Lung (tissue), 12 donors: ENCODE results near the gene VTA1. TPM values are rescaled to one million over a fixed set of nuclear protein-coding genes. Genes with fewer than 3 reads are reported as not detected.

Experiments
- ATAC-seq: fragments of 200-7000 bp; cut with Tn5 transposase; one replicate; pipeline ENCODE4 v1.9.1; 2020; ENCODE audit warnings: moderate number of reproducible peaks; ENCODE audit not compliant: insufficient read depth, low FRiP score
- DNase-seq, 3 donors: peaks; one replicate each; pipeline ENCODE4 v3.0.0-alpha.2; 2013 to 2017
- H3K27ac ChIP-seq, 2 donors: one replicate each; pipeline ENCODE4 v1.5.1; 2013; ENCODE audit warnings: mild to moderate bottlenecking in 2 of 2, moderate library complexity in 2 of 2, control low read depth in 1 of 2, inconsistent platforms in 1 of 2, low read depth in 1 of 2, low read length in 1 of 2
- H3K27me3 ChIP-seq, 3 donors: one replicate each; pipeline ENCODE4 v1.5.1; 2013; ENCODE audit warnings: low read length in 2 of 3; ENCODE audit not compliant: control insufficient read depth in 3 of 3, insufficient read depth in 3 of 3
- H3K36me3 ChIP-seq, 4 donors: one replicate each; pipeline ENCODE4 v1.5.1; 2013; ENCODE audit warnings: low read length in 4 of 4, mild to moderate bottlenecking in 1 of 4, moderate library complexity in 1 of 4; ENCODE audit not compliant: control insufficient read depth in 4 of 4, insufficient read depth in 4 of 4
- H3K4me1 ChIP-seq, 5 donors: one replicate each; pipeline ENCODE4 v1.5.1; 2013; ENCODE audit warnings: low read length in 5 of 5, mild to moderate bottlenecking in 2 of 5, moderate library complexity in 1 of 5; ENCODE audit not compliant: control insufficient read depth in 5 of 5, insufficient read depth in 5 of 5
- H3K4me3 ChIP-seq: one replicate; pipeline ENCODE4 v1.5.1; 2013; ENCODE audit warnings: mild to moderate bottlenecking, control low read depth, moderate library complexity
- H3K9ac ChIP-seq, 2 donors: one replicate each; pipeline ENCODE4 v1.5.1; 2013; ENCODE audit warnings: low read length in 2 of 2, control low read depth in 1 of 2; ENCODE audit not compliant: insufficient read depth in 1 of 2
- H3K9me3 ChIP-seq, 4 donors: one replicate each; pipeline ENCODE4 v1.5.1; 2013; ENCODE audit warnings: low read length in 3 of 4, mild to moderate bottlenecking in 1 of 4, moderate library complexity in 1 of 4; ENCODE audit not compliant: control insufficient read depth in 4 of 4, insufficient read depth in 3 of 4
- CTCF ChIP-seq: IDR thresholded peaks from 2 replicates; pipeline ENCODE4 v1.5.1; 2012; ENCODE audit warnings: mild to moderate bottlenecking; ENCODE audit errors: control extremely low read depth, extremely low read depth
- WGBS, 2 donors: extraction: QIAGEN DNeasy Blood & Tissue Kit; methylation state at CpG; one replicate each; pipeline ENCODE4 v1.1.7; 2013; 5-methylcytosine and 5-hydroxymethylcytosine counted together
- polyA plus RNA-seq, 2 donors: library from polyadenylated mRNA; stranded (reverse); fragments of 200-250 nt; gene quantifications; one replicate each; pipeline ENCODE4 v1.2.1, GENCODE V29; 2013
- total RNA-seq, 2 donors: library from RNA; depleted of rRNA in 1 of 2; stranded (reverse); fragments of >200 nt in 1 of 2; gene quantifications; one replicate each; pipeline ENCODE4 v1.2.1, GENCODE V29; 2014 to 2021
- donor health status: control.
- donor health status: control.
- donor health status: Bipolar disorder and iron deficiency.
- donor health status: healthy.
- donor health status: DM: yes; HTN: yes; CAD: no.

The VTA1 gene
- total and polyA plus RNA-seq, 4 donors, result 15.2 to 61.9 (median 29.3) TPM

- DNase-seq, result peak in 2 of 3 donors; percentile 35 to 41
- no peak overlapping the region for H3K9ac ChIP-seq
- peaks cover 0 to 2% (median under 1%) of the 10 kb centered on the region in 4 donors for H3K36me3 ChIP-seq
- H3K9me3 ChIP-seq, result no peaks in the 10 kb centered on the region
- no peak for TF ChIP-seq CTCF
- H3K4me3 ChIP-seq, result no peak overlapping the region
- no peak for ATAC-seq
- H3K27me3 ChIP-seq, result no peaks in the 10 kb centered on the region
- WGBS, 2 donors, result 82 to 92% methylated on average over 2 of the region's 2 CpGs
- H3K27ac ChIP-seq, result no peak overlapping the region
- peaks cover 0 to 10% (median 6%) of the 10 kb centered on the region in 5 donors for H3K4me1 ChIP-seq
These were observed 42.0 kb downstream of the VTA1 start for GRCh38 chr6:142189057-142189456.

- Histone ChIP-seq H3K9ac (no peak overlapping the region), H3K36me3 (peaks cover 0 to 2% (median under 1%) of the 10 kb centered on the region in 4 donors), H3K27ac (no peak overlapping the region), H3K27me3 (no peaks in the 10 kb centered on the region), H3K4me3 (no peak overlapping the region), H3K9me3 (no peaks in the 10 kb centered on the region), H3K4me1 (peaks cover 0 to 7% (median 1%) of the 10 kb centered on the region in 5 donors)
- no peak for DNase-seq
- TF ChIP-seq CTCF, result no peak
- 92 to 97% methylated on average over 1 of the region's 1 CpG for WGBS, 2 donors
- no peak for ATAC-seq
These were observed 45.3 kb downstream of the VTA1 start for GRCh38 chr6:142192343-142192742.

GRCh38 chr6:142193621-142194020, 46.6 kb downstream of the VTA1 start:
- ATAC-seq, result no peak

More at GRCh38 chr6:142193621-142194020, 46.6 kb downstream of the VTA1 start:
- Histone ChIP-seq H3K4me1 (peaks cover 0 to 4% (median 0%) of the 10 kb centered on the region in 5 donors), H3K36me3 (peaks cover 0 to 6% (median 2%) of the 10 kb centered on the region in 4 donors), H3K27ac (no peak overlapping the region), H3K9ac (no peak overlapping the region), H3K4me3 (no peak overlapping the region), H3K9me3 (no peaks in the 10 kb centered on the region), H3K27me3 (no peaks in the 10 kb centered on the region)
- TF ChIP-seq CTCF, result no peak
- DNase-seq, result no peak
